Colon (tissue), 2 donors: ENCODE data around the gene MCRIP2.
"Not testable (repeated sequence)": the region's sequence is repeated elsewhere in the genome, so short reads cannot be mapped to it uniquely, and the experiment has no call there.

Experiments used
- FAIRE-seq: peaks from 2 replicates; lab custom pipeline; 2012; peaks lifted over from hg19 to GRCh38; lab: Jason Lieb, UNC
- donor health status: control.
- donor health status: control.

MCRIP2 gene, protein sequence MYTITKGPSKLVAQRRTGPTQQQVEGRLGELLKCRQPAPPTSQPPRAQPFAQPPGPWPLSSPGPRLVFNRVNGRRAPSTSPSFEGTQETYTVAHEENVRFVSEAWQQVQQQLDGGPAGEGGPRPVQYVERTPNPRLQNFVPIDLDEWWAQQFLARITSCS

DNA sequence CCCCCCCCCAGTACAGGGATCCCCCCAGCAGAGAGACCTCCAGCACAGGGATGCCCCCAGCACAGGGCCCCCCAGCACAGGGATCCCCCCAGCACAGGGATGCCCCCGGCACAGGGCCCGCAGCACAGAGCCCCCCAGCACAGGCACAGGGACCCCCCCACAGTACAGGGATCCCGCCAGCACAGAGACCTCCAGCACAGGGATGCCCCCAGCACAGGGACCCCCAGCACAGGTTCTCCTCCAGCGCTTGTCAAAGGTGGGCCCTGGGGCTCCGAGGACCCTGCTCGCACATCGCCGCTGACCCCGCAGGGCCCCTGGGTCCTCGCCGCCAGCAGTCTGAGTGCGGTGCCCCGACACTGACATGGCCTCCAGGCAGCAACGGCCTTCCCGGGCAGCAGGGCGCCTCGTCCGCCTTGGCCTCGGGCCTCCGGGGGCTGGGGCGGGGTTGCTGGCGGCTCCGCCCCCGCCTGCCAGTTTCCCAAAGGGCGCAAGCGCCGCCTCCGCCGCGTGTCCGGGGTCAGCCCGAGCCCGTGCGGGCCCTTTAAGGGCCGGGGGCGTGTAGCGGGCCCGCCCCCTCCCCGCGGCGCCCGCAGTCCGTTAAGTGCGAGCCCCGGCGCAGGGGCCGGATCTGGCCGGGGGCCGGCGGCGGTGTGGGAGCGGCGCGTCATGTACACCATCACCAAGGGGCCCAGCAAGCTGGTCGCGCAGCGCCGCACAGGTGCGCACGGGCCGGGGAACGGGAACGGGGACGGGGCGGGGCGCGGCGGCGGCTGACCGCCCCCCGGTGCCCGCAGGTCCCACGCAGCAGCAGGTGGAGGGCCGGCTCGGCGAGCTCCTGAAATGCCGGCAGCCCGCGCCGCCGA is at the start of gene MCRIP2:
Gene MCRIP2 (plus strand): TSS at position 503 of the 863 bp plus-strand sequence. CDS start 164 bp downstream, at position 667.
- no peak for FAIRE-seq

DNA sequence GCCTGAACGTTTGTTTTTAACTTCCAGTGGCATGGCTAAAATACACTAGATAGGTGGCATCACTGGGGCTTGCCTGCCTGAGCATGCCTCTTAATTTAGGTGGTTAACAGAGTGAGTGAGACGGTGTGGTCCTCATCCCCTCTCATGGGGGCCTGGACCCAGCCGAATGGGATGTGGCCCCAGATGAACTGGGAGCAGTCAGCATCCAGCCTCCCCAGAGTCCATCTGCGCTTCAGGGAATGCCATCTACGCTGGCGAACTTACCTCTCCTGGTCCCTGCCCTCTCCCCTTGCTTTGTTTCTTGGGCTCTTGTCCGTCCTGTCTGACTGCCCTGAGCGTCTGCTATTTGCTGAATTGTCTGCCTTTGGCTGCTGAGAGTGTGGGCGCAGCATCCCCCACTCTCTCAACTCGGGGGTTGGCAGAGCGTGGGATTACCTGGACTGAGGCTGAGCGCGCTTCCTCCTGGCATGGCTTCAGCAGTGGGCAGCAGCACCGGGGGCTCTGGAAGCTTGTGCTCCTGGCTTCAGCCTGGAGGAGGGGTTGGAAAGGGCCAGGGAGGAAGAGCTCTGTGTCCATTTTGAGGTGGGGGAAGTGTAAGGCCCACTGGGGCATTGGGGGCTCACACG is 49.6 kb upstream of the MCRIP2 start:
- no peak for FAIRE-seq

DNA sequence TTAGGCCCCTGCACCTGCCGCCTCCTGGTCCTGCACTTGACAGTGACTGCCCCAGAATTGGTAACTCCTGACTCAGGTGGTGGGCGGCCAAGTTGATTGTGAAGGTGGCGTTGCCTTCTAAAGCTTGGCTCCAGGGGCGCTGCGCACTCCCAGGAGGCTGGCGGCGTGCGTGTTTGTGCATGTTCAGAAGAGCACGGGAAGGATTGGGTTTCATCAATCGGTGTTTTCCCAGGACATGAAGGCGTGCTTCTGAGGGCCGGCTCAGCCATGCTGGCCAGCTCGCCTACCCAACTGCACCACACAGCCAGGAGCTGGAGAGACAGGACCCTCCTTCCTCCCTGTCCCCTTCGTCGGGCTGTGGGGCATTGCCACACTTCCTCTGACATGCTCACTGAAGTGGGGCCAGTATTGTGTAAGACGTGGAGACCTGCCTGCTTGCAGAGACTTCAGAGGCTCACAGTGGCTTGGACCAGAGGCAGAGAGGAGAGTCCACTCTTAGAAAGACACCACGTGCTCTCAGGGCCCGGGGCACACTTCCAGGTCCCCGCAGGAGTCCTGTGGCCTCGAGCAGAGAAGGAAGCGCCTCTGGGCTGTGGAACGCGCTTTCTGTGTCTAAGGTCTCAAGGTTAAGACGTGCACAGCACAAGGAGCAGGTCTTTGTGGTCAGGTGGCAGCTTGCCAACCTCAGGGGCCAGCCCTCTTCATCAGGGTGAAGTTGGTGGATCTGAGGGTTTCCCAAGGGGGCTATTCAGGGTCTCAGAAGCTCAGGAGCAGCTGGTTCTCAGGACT is 48.9 kb upstream of the MCRIP2 start:
- no peak for FAIRE-seq

DNA sequence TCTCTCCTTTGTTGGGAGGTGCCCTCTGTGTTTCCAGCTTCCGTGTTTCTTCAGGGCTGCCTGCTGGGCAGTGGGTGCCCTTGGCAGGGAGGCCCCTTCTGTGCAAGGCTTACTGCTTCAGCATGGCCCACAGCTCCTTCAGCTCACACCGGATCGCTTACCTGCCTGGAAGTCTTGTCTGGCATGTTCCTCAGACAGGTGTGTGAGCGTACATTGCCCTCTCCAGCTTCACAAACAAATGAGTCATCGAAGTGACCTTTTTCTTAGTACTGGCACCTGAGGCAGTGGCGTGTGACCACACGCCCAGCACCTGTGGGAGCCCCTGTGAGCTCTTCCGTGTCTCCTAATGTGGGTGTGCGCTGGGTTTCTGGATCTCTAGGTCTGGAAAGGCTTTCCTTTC is 48.2 kb upstream of the MCRIP2 start:
- no peak for FAIRE-seq

DNA sequence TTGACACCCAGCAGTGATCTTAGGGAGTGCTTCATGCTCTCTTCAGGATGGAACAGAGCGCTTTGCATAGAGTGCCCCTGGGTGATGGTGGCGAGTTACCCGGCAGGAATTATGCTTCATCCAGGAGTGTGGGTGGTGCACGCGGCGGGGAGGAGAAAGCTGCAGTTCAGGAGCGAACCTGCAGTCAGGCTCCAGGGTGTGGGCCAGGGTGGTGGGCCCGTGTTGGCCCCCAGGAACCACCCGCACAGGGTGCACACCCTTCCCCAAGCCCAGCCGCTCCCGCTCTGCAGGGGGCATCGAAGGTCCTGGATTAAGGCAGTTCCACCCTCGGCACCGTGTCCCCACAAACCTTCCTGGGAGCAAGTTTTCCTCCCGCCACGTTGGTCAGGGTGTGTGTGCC is 47.8 kb upstream of the MCRIP2 start:
- no peak for FAIRE-seq

DNA sequence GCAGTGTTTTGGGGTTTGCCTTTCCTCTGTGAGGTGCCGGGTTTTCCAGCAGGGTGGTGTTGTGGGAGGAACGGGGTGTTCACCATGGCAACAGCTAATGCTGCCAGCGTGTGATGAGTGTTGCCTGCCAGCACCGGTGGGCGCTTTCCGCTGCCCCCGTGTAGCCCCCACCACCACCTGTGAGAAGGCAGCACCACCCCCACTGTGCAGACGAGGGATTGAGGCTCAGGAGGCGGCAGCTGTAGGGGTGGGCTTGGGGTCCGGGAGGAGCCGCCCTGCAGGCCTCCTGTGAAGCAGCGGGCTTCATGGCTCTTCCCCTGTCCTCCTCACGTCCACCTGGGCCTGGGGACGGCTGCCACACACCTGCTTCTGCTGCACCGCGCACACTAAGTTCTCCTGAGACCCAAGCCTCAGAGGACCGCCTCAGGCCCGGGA is 46.5 kb upstream of the MCRIP2 start:
- FAIRE-seq = no peak

DNA sequence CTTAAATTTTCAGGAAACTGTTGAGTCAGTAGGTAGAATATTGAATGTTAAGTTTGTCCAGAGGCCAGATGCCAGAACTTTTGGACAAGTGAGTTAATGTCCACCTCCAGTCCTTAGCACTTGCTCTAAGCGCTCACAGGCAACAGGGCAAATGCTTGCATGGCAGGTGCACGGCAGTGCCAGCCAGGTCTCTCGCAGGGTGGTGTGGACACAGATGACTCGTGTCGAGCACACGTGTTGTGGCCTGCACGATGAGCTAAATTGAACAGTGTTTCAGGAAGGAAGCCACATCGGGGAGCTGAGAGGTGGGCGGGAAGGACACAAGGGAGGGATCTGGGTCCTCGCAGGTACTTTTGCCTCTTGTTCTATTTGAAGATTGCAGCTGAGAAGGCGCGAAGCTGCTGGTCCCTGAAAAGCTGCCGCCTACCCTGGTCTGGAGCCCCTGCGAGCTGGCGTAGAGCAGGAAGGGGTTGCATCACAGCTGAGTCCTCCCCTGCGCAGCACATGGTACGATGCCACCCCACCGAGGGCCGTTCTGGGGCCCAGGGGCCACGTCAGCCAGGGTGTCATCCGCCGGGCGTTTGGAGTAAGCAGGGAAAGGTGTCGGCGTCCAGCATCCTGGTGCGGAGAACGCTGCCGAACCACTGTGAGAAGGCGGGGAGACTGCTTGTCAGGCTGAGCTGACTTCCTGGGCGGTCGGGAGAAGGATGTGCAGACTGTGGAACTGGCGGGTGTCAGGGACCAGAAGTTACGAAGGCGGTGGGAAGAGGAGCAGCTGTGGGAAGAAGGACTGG is 45.5 kb upstream of the MCRIP2 start:
- no peak for FAIRE-seq

DNA sequence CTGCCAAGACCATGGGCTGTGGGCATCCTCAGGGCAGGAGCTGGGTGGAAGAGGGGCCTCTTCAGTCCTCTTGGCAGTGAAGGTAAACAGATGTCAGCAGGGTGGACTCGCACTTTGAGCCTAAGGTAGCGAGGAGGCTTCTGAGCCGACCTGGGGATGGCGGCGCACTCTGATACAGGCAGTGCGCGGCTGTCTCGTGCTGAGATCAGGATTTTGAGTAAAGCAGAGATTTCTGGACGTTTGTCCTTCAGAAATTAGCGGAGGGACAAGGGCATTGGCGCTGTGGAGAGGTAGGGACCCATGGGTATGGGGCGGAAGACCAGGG is 44.9 kb upstream of the MCRIP2 start:
- no peak for FAIRE-seq

DNA sequence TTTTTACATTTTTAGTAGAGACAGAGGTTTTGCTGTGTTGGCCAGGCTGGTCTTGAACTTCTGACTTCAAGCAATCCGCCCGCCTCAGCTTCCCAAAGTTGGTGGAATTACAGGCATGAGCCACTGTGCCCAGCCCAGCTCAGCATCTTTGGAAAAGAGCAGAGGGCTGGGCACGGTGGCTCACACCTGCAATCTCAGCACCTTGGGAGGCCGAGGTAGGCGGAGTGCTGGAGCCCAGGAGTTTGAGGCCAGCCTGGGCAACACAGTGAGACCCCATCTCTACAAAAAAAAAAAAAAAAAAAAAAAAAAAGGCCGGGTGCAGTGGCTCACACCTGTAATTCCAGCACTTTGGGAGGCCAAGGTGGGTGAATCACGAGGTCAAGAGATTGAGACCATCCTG is 44.0 kb upstream of the MCRIP2 start:
- not testable (repeated sequence) for FAIRE-seq

DNA sequence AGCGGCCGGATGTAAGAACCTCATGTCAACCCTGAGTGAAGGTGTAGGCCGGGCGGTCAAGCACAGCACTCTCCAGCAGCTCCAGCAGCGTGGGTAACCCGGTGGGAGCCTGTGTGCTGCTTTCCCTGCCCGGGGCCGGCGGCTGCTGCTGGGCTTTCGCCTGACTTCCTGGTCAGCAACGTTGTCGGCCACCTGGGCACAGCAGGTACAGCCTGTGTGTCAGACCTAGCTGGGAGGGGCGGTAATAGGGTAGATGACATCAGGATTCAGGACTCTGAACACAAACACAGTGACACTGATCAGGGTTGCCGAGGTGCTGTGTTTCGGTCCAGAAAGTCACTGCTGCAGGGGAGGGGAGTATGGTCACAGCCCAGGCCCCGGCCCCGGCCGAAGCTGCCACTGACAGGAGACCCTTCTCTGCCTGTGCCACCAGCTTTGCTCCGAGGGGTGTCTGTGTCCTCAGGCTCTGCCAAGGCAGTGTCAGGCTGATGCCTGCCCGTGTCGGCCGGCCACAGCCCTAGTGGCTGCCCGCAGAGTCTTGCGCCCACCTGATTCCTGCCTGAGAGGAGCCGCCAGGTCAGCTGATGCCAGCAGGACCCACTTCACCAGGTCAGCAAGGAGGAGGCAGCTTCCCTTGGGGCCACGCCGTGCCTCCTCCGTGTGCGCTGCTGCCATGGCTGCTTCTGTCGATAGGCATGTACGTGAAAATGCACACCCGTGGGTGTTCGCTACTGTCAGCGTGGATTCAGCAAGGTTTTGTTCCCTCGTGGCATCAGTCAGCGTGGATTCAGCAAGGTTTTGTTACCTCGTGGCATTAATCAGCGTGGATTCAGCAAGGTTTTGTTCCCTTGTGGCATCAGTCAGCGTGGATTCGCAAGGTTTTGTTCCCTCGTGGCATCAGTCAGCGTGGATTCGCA is 42.5 kb upstream of the MCRIP2 start:
- FAIRE-seq = no peak

DNA sequence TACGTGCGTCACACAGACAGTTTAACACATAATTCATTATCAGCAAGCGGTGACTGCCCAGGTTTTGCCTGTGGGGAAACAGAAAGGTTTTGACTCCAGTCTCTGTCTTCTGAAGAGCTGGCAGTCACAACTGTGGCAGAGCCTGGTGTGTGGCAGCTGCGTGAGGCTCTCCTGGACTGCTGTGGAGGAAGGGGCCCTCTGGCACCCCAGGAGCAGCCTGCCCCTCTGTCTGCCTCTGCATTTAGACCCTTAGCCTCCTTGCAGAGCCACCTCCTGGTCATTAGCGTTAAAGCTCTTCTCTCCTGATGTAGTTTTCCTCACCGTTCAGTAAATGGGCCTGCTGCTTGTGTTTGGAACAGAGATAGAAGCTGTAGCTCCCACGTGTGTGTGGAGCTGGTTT is 40.8 kb upstream of the MCRIP2 start:
- FAIRE-seq = no peak

DNA sequence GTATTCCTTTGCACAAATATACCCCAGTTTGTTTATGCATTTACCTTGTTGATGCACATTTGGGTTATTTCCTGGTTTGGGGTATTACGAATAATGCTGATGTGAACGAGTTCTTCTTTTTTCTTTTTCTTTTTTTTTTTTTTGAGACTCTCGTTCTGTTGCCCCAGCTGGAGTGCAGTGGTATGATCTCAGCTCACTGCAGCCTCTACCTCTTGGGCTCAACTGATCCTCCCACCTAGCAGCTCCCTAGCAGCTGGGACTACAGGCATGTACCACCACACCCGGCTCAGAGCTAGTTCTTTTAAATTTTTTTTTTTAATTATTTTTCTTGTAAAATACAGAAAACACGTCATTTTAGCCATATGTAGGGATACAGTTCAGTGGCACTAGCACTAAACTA is 37.7 kb upstream of the MCRIP2 start:
- FAIRE-seq = no peak

DNA sequence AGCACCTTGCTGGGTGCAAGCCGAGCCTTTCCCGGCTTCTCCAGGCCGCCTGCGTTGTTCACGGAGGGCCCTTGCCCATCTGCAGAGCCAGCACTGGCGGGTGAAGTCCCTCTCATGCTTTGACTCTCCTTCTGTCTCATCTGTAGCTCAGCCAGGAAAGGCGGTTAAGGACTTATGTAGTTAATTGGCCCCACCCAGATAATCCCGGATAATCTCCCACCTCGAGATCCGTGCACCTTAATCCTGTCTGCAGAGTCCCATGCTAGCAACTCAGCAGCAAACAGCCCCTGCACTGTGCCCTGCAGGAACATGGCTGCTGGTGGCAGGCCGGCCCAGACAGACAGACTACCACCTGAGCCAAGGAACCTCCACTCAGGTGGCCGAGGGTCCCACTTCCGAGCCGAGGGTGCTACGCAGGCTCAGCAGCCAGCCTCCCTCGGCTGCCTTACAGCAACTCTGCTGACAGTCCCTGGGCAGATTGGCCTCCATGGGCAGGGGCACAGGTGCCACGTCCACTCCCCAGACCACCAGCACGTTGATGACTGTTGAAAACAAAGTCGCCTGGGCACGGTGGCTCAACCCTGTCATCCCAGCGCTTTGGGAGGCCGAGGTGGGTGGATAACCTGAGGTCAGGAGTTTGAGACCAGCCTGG is 34.8 kb upstream of the MCRIP2 start:
- FAIRE-seq = no peak

DNA sequence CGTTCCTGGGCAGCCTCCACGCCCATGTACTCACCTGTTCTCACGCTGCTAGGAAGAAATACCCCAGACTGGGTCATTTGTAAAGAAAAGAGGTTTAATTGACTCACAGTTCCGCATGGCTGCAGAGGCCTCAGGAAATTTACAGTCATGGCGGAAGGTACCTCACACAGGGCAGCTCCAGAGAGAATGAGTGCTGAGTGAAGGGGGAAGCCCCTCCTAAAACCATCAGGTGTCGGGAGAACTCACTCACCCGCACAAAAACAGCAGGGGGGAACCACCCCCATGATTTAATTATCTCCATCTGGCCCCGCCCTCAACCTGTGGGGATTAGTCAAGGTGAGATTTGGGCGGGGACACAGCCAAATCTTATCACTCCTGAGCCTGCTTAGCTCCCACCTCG is 33.6 kb upstream of the MCRIP2 start:
- FAIRE-seq = no peak

DNA sequence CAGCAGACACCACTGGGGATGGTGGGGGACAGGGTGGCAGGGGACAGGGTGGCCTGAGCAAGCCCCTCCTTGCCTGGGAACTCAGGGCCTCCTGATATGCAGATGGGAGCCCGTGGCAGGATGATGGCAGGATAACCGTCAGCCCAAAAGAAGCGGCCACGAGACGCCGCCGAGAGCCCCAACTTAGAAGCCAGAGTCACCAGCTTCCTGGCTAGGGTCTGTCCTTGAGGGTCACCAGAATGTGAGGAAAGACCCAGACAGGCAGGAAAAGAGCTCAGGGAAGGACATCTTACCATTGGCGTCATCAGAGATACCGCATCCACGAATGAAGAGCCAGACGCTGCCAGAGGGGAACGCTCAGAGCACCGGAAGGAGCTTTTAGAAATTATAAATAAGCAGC is 32.3 kb upstream of the MCRIP2 start:
- no peak for FAIRE-seq

DNA sequence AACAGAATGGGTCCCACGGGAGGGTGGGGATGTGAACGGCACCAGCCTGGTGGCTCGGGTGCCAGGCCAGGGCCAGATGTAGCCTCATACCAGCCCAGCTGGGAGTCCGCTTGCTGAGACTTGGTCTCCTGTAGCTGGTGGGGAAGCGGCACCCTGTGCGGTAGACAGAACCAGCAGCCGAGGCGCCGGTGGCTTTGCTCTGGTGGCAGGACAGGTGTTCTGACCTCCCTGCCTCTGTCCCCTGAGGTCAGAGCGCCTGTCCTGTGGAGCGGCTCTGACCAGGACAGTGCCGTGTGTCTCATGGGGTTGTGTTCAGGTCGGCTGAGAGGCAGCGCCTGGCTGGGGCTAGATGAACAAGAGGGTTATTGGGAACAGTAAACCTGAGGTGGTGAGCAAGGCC is 31.6 kb upstream of the MCRIP2 start:
- no peak for FAIRE-seq

DNA sequence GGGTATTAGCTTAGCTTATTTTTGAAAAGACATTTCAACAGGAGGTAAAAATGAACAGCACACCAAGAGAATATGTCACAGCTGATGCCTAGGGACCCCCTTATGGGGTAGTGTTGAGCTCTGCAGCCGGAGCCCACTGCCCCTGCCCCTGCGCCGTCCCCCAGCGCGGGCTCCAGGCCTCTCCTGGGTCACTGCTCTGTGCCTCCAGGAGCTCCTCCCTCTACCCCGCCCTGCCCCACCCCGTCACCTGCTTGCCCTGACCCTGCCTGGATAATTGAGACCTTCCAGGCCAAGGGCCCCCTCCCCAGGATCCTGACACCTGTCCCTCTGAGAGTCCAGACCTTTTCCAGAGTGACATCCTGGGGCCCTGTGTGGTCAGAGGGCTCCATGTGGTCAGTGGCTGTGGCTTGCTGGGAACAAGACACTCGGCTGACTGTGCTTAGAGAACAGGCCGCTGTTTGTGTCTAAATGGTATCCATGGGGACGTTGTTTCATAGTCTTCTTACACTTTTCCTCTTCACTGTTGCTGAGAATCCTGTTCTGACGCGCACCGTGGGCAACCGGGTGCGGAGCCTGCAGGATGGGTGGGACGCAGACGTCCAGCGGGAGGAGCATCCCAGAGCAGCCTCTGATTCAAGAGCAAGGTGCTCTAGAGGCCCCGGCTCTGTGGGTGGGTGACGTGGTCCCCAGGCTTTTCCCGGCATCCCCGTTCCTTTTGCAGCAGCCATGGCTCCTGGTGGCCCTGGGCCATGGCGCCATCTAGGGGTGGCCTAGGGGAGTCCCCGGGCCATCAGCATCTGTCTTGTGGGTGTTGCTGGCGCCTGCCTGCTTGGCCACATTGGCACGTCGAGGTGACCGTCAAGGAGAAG is 30.9 kb upstream of the MCRIP2 start:
- FAIRE-seq = no peak

DNA sequence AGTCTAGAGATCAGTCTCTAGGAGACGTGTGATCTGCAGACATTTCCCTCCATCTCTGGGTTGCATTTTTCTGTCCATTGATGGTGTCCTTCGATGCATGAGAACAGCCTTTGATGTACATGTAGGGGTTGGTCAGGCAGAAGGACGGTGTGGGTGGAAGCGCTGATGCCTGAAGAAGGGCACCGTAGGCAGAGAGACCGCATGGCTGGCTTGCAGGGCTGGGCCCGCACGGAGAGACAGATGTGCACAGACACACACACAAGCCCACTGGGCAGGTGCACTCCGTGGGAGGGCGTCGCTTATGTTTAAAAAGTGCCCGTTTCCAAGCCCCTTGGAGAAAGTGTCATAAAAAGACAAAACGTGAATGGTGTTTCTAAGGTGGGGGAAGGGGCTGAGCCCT is 26.5 kb upstream of the MCRIP2 start:
- no peak for FAIRE-seq
